B cell (primary cell): Measurements from ENCODE around the gene TMEM253.

Source experiments
- EZH2 ChIP-seq: IDR thresholded peaks from 2 replicates; pipeline ENCODE4 v1.6.1; 2012; ENCODE audit warnings: borderline replicate concordance, low read depth, mild to moderate bottlenecking, moderate library complexity, low read length; ENCODE audit not compliant: insufficient read depth, poor library complexity, severe bottlenecking
- TF ChIP-seq, protein P1 (sequence below): fragments of 200-600 bp; IDR thresholded peaks from one replicate; pipeline ENCODE4 v1.8.0; 2022; ENCODE audit warnings: antibody characterized with exemption, mild to moderate bottlenecking

DNA sequence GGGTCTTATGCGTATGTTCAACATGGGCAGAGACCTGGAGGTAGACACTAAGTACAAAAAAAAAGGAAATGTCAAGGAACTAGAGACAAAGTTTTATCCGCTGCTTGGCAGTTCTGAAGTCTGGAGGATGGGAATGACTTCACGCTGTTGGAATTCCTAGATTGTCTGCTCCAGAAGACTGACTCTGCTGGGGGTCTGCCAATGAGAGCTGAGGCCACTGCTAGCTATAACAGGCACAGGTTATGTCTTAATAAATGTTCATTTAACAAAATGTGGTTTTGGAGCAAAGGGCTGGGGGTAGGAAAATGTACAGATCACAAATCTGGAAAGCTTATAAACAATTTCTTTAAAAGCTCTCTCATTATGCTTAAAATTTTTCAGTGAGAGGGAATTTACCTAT is 37.4 kb upstream of the TMEM253 start:
- TF ChIP-seq, protein P1, sequence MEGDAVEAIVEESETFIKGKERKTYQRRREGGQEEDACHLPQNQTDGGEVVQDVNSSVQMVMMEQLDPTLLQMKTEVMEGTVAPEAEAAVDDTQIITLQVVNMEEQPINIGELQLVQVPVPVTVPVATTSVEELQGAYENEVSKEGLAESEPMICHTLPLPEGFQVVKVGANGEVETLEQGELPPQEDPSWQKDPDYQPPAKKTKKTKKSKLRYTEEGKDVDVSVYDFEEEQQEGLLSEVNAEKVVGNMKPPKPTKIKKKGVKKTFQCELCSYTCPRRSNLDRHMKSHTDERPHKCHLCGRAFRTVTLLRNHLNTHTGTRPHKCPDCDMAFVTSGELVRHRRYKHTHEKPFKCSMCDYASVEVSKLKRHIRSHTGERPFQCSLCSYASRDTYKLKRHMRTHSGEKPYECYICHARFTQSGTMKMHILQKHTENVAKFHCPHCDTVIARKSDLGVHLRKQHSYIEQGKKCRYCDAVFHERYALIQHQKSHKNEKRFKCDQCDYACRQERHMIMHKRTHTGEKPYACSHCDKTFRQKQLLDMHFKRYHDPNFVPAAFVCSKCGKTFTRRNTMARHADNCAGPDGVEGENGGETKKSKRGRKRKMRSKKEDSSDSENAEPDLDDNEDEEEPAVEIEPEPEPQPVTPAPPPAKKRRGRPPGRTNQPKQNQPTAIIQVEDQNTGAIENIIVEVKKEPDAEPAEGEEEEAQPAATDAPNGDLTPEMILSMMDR: no peak
- TF ChIP-seq EZH2: no peak
